Activated T-cell treated with anti-CD3 and anti-CD28 coated beads for 24 hours (primary cell): ENCODE results near the gene POLG.

ENCODE experiments used
- DNase-seq: peaks from one replicate; pipeline ENCODE4 v3.0.0-alpha.2; 2020; ENCODE audit warnings: low read depth

The POLG gene

DNA sequence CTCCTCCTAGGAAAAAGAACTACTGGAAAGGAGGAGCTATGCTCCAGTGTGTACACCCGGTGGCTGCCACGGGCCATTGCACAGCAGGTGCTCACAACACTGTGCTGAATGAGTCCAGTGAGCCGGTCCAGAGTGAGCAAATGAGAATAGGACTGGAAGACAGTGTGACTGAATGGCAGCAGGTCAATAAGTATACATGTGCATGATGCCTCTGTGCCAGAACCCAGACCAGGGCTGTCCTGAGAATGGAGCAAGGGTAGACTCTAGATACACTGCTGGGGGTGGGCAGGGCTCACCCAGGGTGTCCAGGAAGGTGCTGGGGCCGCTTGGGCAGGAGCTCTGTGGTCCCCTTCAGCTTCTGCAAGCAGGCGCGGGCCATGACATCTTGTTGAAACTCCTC lies 8.3 kb downstream of the POLG start:
- DNase-seq: no peak

DNA sequence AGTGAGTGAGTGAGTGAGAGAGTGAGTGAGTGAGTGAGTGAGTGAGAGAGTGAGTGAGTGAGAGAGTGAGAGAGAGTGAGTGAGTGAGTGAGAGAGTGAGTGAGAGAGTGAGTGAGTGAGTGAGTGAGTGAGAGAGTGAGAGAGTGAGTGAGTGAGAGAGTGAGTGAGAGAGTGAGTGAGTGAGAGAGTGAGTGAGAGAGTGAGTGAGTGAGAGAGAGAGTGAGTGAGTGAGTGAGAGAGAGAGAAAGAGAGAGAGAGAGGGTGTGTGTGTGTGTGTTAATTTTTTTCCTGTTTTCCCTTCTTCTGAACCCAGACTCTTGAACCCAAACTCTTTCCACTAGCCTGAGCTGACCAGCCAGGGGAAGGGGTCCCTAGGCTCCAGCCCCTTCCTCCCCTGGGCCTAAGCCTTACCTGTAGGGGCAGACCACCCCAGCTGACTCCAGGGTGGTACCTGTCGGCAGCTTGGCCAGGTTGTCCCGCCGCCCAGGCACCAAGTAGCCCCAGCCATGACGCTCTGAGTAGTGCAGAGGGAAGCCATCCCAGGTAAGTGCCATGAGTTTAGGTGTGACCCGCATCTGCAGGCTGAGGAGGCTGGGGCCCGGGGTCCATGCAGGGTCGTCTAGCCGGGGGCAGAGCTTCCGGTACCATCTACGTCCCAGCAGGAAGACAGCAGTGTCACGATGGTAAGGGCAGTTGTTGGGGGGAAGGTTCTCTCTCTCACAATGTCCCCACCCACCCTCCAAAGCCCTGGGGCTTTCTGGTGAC lies 9.4 kb downstream of the POLG start:
- DNase-seq: no peak

DNA sequence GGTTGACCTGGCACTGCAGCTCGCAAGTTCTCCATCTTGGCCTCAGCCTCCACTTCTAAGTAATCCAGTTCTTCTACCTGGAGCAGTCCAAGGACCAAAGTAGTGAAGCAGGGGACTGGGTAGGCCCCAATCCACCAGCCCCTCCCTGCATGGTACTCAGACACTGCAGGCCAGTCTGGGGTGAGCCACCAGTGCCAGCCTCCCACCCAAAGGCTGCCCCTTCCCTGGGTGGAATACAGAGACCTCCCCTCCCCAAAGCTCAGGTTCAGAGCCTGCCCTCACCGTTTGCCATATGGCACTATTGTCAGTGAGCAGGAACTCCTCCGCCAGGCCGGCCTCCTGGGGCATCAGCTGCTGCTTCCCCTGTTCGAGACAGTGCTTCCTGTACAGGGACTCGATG lies 10.8 kb downstream of the POLG start:
- no peak for DNase-seq

DNA sequence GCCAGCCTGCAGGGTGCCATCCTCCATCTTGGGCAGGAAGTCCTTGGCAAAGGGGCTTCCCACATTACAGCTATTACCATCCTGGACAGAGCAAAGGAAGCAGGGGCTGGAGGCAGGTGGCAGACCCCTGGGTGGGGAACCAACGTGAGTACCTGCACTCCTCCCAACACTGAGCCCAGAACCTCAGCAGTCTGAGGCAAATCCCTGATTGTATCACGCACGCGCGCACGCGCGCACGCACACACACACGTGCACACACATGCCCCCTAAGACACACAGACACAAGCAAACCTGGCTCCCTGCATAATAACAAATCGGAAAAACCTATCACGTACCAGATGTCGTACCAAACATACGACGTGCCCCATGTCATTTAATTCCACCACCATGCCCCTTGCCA lies 11.8 kb downstream of the POLG start:
- DNase-seq: no peak

DNA sequence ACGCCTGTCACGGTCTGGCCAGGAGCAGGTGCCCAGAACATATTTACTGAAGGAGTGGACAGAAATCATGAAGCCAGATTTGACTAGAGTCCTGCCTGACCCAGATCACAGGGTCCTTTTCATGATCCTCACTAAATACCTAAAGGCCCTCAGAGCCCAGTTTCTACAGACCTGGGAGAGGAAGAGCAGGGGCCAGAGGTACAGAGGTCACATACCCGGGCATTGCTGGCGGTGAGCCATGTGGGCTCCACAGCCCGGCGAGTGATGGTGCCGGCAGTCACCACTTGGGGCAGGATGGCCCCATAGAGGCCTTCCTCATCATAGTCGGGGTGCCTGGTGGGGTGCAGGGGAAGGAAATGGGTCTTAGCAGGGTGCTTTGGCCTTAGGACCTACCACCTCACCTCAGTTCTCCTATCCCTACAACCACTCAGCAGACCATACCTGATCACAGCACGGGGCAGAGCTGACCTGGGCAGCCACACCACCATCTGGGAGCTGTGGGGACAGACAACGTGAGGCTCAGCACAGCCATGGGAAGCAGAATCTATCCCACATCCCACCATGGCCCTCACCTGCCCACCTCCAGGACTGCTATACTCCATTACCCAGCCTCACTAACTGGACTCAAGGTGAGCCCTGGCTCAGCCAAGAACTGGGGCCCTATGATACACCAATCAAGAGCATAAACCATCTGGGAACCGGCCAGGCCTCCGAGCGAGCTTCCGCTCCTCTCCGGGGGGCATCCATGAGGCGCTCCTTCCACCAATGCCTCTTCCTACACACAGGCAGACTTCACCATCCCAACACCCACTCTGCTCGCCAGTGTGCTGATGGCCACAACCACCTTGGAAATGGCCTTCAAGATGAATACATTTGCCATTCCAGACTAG lies 12.9 kb downstream of the POLG start:
- no peak for DNase-seq

DNA sequence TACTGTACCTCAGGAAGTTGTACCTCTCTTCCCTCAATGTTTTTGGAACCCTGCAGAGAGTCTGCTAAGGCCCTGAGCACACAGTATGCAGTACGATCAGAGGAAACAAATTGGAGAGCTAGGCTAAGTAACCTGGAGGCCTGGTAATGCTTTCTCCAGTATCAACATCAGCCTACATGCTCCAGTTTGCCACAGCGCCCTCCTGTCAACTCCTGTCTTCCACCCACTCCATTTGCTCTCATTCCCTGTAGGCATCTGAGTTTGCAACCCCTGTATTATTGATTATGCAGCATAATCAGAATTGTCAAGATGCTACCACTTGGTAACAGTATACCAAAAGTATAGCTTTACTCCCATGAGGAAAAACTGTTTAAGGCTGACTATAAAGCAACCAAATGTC lies 14.4 kb downstream of the POLG start:
- DNase-seq: no peak

DNA sequence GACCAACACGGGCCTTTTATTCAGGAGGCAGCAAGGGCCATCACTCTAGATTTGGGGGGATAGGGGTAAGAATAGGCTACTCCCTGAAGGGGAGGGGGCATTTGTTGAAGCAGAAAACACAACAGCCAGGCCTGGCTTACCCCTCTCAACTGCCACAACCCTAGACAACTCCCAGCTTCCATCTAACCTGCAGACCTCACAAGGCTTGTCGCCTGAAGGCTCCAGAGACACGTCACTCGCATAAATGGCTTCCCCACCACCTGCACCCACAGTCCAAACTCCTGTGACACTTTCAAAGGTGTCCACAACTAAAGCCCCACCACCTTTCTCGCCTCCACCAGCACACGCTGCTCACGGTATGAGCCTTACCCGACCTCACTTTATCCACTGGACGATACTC lies 14.9 kb downstream of the POLG start:
- DNase-seq: no peak

DNA sequence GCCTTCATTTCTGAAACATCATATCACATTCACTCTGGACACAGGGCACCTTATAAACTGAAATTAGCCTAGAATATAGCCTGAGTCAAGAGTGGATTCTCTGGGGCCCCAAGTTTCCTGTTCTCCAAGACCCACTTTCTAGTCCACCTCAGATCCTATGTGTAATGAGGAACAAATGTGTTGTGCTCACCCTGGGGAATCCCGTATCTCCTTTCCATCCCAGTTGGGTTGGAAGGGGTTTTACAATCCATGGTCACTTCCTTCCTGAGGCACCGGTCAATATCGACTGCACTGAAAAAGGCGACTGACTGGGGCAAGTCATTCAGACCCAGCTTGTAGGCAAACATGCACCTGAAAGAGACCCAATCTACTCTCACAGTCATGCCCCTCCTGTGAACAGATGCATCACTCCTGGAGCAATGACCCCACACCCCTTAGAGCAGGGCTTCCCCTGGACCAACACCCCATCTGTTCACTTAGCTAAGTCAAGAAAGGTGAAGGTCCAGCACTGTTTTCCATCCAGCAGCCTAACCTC lies 17.4 kb downstream of the POLG start:
- DNase-seq: no peak

DNA sequence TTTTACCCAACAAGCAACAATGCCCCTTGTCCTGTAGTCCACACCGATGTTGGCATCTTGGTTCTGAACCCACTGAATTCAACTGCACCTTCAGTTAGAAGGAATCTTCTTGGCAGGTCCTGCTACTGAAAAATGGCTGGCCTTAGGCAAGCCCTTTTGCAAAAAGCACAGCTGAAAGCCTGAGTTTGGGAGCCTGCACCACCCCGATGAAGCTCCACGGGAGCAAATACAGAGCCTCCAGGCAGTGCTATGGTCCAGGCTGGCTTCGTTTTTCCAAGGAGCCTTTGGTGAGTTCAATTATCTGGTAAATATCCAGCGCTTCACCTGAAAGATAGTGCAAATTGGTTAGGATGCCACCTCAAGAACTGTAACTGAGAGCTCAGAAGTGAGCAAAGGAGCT lies 18.1 kb downstream of the POLG start:
- no peak for DNase-seq

DNA sequence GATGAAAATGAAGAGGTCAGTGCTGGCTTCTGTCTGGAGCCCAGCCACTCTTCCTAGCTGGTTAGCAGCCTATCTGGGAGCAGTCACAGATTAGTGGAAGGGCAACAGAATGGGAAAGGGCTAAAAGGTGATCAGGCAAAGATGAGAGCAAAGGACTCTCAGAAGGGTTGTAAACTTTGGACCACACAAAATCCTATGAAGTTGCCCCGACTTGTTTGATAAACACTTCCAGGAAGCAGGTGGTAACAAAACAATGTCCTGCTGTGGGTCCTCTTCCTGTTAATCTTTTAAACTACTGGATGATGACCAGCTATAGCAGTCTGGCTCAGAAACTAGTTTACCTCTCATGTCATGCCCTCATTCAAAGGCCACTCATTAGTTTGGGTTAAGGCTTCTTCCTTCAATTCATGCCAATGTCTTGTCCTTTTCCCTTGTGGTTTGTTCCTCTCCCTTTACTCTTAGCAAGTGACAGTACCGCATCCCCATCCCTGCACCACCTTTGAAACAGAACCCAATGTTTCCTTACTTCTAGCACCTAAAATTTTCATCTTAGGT lies 19.2 kb downstream of the POLG start:
- DNase-seq: no peak

DNA sequence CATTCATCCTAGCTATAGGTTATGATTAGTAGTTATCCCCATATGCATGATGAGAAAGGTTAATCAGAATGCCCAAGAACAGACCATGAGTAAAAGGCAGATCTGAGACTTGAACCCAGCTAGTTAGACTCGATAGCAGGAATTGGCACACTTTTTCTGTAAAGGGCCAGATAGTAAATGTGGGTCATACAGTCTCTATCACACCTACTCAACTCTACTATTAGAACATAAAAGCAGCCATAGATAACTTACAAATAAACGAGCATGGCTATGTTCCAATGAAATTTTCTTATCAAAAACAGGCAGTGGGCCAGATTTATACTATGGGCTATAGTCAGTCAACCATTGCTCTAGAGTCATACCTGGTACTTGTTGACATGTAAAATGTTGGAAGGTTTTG lies 24.6 kb downstream of the POLG start:
- no peak for DNase-seq

DNA sequence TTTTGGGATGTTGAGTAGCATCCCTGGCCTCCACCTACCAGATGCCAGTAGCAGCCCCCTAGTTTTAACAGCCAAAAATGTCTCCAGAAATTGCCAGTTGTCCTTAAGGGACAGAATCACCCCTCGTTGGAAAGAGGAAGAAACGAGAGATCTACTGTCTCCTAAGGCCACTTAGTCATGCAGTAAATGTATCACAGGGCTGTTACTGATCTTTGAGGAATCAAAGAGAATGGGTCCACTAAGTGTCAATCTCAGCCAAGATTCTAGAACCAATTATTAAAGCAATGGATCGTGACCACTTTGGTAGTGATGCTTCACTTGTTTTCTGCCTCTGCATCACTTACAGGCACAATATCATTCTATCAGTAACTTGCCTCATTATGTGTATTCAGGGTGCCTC lies 26.4 kb downstream of the POLG start:
- no peak for DNase-seq

DNA sequence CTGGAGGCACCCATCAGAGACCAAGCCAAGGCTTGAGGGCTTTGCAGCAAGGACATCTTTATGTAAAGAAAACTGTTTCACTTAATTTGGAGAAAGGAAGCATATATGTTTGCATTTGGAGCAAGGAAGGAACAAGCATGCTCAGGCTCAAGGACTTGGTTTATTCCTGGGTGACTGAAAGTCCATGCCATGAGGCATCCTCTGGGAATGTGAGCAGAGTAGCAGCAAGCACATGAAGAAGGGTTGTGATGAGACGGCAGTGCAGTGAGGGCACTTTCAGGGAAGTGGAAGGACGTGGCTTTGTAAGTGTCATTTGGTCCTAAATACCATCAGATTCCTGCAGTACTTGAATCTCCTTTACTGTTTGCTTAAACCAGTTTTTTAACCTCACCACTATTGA lies 26.8 kb downstream of the POLG start:
- DNase-seq: no peak

DNA sequence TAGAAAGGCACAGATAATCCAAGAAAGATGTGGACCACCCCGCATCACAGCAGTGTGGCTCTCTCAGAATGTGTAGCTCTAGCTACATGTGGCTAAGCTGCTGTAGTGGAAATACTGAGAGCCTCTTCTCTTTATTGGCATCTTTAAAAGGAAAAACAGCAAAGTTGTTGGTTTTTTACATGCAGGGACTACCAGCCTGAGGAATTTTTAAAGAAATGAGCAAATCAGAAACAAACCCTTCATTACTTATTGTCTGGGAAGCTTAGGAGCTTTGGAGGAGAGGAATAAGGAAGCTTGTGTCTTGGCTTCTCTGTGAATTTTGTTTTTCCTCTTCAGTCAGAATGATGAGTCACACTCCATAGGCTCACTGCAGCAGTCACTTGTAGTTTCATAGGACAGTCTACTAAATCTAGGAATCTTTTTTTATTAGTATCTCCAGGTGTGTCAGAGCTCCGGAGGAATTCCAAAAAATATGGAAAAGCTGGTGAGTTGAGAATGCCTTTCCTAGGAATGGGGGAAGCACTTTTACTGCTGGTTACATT lies 27.5 kb downstream of the POLG start:
- no peak for DNase-seq

DNA sequence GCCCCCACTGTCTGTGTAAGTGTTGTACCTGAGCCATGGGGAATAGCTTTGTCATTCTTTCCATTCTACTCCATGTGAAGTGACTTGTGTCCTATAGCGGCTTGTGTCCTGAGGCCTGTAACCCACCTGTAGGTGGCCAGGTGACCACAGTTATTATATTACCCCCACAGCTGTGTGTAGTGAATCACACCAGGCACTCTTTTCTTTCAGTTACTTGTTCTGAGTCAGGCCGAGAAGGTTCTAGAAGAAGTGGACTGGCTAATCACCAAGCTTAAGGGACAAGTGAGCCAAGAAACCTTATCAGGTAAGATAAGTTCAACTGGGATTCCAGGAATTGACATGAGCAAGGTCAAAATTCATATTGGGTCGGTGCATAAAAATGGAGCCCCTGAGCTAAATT lies 29.2 kb downstream of the POLG start:
- no peak for DNase-seq

DNA sequence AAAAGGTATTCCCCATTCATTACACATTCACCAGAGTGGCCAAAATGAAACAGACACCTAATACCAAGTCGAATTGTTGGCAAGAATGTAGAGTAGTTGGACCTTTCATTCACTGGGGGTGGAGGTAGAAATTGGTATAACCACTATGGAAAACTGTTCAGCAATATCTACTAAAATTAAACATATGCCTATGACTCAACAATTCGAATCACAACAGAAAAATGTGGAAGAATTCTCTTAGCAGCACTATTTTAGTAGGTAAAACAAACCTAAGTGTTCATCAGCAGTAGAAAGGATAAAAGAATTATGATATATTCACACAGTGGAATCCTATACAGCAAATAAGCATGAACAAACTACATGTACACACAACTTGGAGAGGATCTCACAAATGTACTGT lies 30.6 kb downstream of the POLG start:
- no peak for DNase-seq

DNA sequence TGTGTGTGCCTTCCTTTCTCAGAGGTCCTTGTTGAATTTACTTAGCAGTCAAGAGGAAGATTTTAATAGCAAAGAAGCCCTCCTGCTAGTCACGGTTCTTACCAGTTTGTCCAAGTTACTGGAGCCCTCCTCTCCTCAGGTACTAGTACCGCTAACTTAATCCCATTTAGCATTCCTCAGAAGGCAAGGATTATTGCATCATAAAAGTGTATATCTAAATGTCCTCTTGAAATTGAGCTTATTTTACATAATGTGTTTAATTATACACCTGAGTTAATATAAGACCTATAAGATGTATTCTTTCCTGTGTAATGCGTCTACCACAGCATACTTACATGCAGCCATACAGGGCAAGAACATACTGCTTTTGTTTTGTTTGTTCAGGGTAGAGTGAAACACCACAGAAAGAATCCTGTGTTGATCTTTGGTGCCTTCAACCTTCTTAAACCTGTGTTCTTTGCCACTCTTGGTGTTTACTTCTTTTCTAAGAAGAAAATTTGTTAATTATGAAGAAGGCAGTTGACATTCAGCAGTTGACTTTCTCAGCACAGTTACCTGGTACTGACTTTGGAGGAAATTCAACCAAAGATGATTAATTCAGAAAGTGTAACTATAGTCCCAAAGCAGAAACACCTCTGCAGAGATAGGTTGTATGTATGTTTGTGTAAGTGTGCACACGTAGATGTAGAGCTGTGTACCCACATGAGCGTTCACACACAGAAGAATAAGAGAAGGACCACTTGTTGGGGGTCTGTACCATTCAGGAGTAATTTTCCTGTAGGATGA lies 33.1 kb downstream of the POLG start:
- DNase-seq: no peak

DNA sequence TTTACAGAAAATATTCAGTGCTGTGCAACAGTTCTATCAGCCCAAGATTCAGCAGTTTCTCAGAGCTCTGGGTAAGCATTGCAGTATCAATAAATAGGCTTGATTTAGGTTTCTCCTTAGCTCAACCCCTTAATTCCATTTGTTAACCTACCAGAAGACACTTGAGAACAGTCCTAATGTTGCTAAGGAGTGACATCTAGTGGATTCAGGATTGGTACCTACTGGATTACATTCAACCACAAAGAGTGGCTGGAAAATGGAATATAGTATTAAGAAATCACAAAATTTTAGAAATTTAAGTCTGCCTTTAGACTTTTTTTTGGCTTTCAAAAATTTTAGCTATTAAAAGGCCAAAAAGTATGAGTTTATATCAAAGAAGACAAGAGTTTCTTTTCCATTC lies 34.7 kb downstream of the POLG start:
- DNase-seq: no peak

DNA sequence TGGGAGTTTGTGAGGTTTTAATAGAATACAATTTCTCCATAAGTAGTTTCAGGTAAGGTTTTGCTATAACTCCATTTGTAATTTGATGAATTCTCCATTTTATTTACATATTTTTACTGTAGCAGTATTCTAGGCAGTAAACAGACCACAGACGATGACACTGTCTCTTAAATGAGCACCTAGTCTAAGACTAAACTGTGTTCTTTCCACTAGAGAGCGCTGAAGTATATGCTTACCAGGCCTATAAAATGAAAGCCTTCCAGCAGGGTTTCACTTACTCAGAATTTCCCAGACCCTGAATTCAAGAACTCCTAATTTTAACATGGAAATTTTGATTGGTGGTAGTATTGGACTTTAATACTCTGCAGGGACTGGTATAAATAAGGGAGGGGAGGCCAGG lies 41.6 kb downstream of the POLG start:
- DNase-seq: no peak

DNA sequence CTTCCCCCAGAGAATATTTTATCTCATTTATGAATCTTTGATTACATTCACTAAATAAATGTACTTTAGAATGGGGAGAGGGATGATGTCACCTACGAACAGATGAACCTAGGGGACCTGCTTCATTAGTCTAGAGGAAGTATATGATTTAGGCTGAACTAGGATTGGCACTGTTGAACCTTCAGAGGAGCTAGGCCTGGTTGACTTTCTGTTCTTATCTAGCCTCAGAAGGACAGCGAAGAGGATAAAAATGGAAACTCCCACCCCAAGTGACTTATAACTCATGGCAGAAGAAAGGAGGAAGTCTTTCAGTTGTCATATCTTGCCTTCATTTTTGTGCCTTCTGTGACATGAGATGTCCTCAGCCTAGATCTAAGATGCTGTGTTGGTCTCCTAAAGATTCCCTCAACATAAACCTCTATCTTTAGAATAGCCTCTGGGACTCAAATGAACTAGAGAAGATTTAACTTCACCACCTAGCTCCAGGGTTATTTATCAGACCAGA lies 42.6 kb downstream of the POLG start:
- DNase-seq: no peak

DNA sequence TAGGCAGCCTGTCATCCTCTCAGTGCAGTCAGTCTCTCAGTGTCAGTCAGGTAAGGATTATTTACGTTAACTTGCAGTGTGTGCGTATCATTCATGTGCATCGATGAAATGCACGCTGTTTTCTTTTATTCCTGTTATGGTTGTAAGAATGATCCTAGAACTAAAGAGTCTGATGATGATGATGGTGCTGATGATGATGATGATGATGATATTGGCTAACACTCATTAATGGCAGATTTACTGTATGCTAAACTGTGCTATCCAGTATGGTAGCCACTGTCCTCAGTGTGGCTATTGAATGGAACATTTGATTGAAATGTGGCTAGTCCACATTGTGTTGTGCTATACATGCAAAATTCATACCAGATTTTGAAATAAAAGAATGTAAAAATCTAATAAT lies 51.4 kb downstream of the POLG start:
- DNase-seq: no peak

DNA sequence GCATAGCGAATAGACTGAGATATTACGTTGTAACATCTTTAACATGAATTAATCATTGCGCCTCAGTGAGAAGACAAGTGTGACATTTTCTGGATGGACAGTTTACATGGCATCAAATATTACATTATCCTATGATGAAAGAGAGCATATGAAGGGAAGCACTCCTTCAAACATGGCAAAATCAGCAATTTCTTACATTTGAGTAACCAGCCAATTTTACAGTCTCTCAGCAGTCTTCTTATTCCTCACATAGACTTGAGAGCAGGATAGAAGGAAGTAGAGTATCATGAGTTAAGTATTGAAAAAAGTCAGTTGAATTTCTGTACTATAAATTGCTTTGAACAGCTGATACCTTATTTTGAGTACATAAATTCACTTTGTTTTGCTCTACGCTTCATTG lies 52.0 kb downstream of the POLG start:
- DNase-seq: no peak
